ENCODE results near the gene OR2B6. TPM values are rescaled to one million over a fixed set of nuclear protein-coding genes. Genes with fewer than 3 reads are reported as not detected.

The OR2B6 gene
- polyA plus RNA-seq, 2 of the 4 experiments (the other 2 are of a cell fraction) = 0.18 to 0.59 TPM

GRCh38 chr6:27966816-27967426 lies 9.9 kb downstream of the OR2B6 start:
- no peak for FAIRE-seq
- CTCF ChIA-PET = no interaction called here

DNA sequence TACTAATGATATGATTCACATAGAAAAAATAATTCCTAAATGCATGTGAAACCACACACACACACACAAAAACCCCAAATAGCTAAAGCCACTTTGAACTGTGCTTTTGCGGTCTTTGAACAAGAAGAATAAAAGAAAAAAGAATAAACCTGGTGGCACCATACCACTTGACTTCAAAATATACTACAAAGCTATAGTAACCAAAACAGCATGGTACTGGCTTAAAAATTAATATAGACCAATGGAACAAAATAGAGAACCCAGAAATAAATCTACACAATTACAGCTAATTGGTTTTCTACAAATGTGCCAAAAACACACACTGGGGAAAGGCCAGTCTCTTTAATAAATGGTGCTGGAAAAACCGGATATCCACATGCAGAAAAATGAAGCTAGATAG lies 13.4 kb downstream of the OR2B6 start:
- DNase-seq (ENCODE audit: low read depth in 1 of 2, low spot score in 1 of 2) (no peak), FAIRE-seq (no peak), ATAC-seq (no peak)
- ChIA-PET POLR2A (no interaction called here), CTCF (no interaction called here)
- Histone ChIP-seq H3K4me1 (no peaks in the 10 kb centered on the region), H3K4me2 (no peak overlapping the region), H3K27ac (no peak overlapping the region), H3K4me3 (no peak overlapping the region), H3K9me3 (peaks cover 9% of the 10 kb centered on the region; the same call in 2 of the 3 replicates)
- no peak for TF ChIP-seq FOSB (CRISPR knock-in tag; IDR thresholded peaks at IDR 0.05)
- no peak for TF ChIP-seq HES2 (IDR thresholded peaks at IDR 0.05)
- no peak for TF ChIP-seq MYC (IDR thresholded peaks at IDR 0.05; ENCODE audit: borderline replicate concordance, low read length)
- TF ChIP-seq ZSCAN20 (CRISPR knock-in tag; IDR thresholded peaks at IDR 0.05) = no peak
- TF ChIP-seq HOXA7 (CRISPR knock-in tag; IDR thresholded peaks at IDR 0.05) = no peak
- no peak for TF ChIP-seq HMGXB4 (CRISPR knock-in tag; IDR thresholded peaks at IDR 0.05; ENCODE audit: borderline replicate concordance)
- TF ChIP-seq, protein P1, sequence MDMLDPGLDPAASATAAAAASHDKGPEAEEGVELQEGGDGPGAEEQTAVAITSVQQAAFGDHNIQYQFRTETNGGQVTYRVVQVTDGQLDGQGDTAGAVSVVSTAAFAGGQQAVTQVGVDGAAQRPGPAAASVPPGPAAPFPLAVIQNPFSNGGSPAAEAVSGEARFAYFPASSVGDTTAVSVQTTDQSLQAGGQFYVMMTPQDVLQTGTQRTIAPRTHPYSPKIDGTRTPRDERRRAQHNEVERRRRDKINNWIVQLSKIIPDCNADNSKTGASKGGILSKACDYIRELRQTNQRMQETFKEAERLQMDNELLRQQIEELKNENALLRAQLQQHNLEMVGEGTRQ (IDR thresholded peaks at IDR 0.05) = no peak
- TF ChIP-seq CEBPB (IDR thresholded peaks at IDR 0.05) = no peak
- WGBS (ENCODE audit: missing lambda C conversion rate) = 33% methylated on average over 2 of the region's 2 CpGs

More at GRCh38 chr6:27966816-27967426, 9.9 kb downstream of the OR2B6 start:
- Histone ChIP-seq H3K4me3 (no peak overlapping the region), H3K9me3 (peaks cover 9% of the 10 kb centered on the region; the same call in 2 of the 3 replicates), H3K4me2 (no peak overlapping the region), H3K4me1 (no peaks in the 10 kb centered on the region), H3K27ac (no peak overlapping the region)
- POLR2A ChIA-PET = no interaction called here
- DNase-seq (ENCODE audit: low read depth in 1 of 2, low spot score in 1 of 2) = no peak
- ATAC-seq = no peak
- WGBS (ENCODE audit: missing lambda C conversion rate) = 75% methylated on average over 4 of the region's 23 CpGs
- TF ChIP-seq CHD2 (IDR thresholded peaks at IDR 0.05; ENCODE audit: low read length, partially characterized antibody) (no peak), CHD4 (IDR thresholded peaks at IDR 0.05; ENCODE audit: borderline replicate concordance) (no peak), MAFK (IDR thresholded peaks at IDR 0.05; ENCODE audit: partially characterized antibody) (no peak), MYC (IDR thresholded peaks at IDR 0.05; ENCODE audit: borderline replicate concordance, low read length) (no peak)

DNA sequence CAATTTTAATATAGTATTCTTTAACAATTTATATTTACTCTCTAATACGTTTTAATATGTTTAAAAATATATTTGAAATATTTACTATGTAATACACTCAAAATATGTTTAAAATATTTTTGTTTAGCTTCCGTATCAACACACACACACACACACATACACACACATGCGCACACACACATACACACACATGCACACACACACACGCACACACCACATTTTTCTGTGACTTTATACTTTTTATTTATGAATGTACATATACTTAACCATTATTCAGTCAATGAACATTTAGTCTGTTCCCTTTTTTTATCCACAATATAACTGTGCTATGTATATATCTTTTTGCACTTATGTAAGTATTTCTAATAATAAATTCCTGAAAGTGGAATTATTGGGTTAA lies 15.7 kb downstream of the OR2B6 start:
- no peak overlapping the region for H3K4me3 ChIP-seq
- POLR2A ChIA-PET = no interaction called here
- H3K9me3 ChIP-seq = peaks cover 9% of the 10 kb centered on the region; the same call in 2 of the 3 replicates
- ATAC-seq = no peak
- H3K27ac ChIP-seq = no peak overlapping the region
- TF ChIP-seq BHLHE40 (IDR thresholded peaks at IDR 0.05; ENCODE audit: low read depth, low read length) (no peak), EHF (CRISPR knock-in tag; IDR thresholded peaks at IDR 0.05) (no peak), CBX2 (IDR thresholded peaks at IDR 0.05; ENCODE audit: borderline replicate concordance, low read depth) (no peak)
- TF ChIP-seq, protein P2, sequence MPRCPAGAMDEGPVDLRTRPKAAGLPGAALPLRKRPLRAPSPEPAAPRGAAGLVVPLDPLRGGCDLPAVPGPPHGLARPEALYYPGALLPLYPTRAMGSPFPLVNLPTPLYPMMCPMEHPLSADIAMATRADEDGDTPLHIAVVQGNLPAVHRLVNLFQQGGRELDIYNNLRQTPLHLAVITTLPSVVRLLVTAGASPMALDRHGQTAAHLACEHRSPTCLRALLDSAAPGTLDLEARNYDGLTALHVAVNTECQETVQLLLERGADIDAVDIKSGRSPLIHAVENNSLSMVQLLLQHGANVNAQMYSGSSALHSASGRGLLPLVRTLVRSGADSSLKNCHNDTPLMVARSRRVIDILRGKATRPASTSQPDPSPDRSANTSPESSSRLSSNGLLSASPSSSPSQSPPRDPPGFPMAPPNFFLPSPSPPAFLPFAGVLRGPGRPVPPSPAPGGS (IDR thresholded peaks at IDR 0.05) = no peak
- TF ChIP-seq, protein P3, sequence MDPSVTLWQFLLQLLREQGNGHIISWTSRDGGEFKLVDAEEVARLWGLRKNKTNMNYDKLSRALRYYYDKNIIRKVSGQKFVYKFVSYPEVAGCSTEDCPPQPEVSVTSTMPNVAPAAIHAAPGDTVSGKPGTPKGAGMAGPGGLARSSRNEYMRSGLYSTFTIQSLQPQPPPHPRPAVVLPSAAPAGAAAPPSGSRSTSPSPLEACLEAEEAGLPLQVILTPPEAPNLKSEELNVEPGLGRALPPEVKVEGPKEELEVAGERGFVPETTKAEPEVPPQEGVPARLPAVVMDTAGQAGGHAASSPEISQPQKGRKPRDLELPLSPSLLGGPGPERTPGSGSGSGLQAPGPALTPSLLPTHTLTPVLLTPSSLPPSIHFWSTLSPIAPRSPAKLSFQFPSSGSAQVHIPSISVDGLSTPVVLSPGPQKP (IDR thresholded peaks at IDR 0.05; ENCODE audit: low read depth, low read length) = no peak
- H3K4me1 ChIP-seq = no peaks in the 10 kb centered on the region
- no peak overlapping the region for H3K4me2 ChIP-seq
- CTCF ChIA-PET = no interaction called here
- WGBS (ENCODE audit: missing lambda C conversion rate) = 23% methylated on average over 4 of the region's 4 CpGs
- no peak for FAIRE-seq
- DNase-seq (ENCODE audit: low read depth in 1 of 2, low spot score in 1 of 2) = no peak

All from A549 (cell line).